GM13976 (cell line): ENCODE results near the gene SALL3.

Experiments
- DNase-seq: peaks from one replicate; pipeline ENCODE4 v3.0.0; 2012; ENCODE audit warnings: low spot score
- in situ Hi-C: fragments of 300-500 bp; cut with MboI; formaldehyde crosslinking; loops from one replicate; pipeline ENCODE4 v1.12.0; 2022; ENCODE audit warnings: low sequenced_read_pairs, mixed read lengths, inconsistent platforms; ENCODE audit not compliant: unreplicated experiment
- TF ChIP-seq, protein P1 (sequence below): IDR thresholded peaks from 2 replicates; pipeline ENCODE4 v1.5.1; 2012; ENCODE audit warnings: borderline replicate concordance, mild to moderate bottlenecking; ENCODE audit not compliant: insufficient read depth; ENCODE audit errors: extremely low read depth, missing control alignments, control extremely low read depth

Gene SALL3

GRCh38 chr18:79013869-79014268, 34.3 kb downstream of the SALL3 start:
- TF ChIP-seq, protein P1, sequence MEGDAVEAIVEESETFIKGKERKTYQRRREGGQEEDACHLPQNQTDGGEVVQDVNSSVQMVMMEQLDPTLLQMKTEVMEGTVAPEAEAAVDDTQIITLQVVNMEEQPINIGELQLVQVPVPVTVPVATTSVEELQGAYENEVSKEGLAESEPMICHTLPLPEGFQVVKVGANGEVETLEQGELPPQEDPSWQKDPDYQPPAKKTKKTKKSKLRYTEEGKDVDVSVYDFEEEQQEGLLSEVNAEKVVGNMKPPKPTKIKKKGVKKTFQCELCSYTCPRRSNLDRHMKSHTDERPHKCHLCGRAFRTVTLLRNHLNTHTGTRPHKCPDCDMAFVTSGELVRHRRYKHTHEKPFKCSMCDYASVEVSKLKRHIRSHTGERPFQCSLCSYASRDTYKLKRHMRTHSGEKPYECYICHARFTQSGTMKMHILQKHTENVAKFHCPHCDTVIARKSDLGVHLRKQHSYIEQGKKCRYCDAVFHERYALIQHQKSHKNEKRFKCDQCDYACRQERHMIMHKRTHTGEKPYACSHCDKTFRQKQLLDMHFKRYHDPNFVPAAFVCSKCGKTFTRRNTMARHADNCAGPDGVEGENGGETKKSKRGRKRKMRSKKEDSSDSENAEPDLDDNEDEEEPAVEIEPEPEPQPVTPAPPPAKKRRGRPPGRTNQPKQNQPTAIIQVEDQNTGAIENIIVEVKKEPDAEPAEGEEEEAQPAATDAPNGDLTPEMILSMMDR, result no peak
- in situ Hi-C loops, result no loop called here

DNA sequence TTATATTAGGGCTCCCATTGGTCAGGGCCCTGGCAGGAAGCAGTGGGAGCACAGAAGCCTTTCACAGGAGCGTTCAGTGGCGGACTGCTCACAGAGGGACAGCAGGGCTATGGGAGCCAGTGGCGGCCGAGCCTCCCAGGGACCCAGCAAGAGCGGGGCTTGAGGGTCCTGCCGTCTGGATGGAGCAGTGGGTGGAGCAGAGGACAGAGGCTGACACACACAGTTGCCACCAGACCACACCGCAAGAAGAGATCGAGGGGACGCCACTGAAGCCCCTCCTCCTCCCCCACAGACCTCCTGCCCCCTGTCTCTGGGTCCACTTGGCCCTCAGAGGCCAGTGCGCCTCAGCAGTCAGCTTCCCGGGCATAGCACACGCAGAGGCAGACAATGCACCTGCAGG, 39.3 kb downstream of the SALL3 start:
- TF ChIP-seq, protein P1, result no peak

More at GRCh38 chr18:79013869-79014268, 34.3 kb downstream of the SALL3 start:
- DNase-seq, result no peak

DNA sequence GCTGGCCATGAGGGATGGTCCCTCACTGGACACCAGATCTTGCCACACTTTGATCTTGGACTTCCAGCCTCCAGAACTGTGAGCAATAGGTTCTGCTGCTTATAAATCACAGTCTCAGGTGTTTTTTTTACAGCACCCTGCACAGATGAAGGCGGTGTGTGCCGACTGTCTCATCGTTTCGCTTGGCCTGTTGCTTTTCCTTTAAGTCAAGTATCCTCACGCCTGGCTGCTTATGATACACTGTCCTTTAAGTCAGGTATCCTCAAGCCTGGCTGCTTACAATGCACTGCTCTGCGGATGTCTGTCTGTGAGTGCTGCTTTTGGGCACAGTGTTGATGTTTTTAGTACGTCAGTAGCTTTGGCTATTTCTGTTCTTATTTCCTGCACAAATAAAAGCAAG, 40.3 kb downstream of the SALL3 start:
- no peak for DNase-seq
- TF ChIP-seq, protein P1, result no peak
- in situ Hi-C loops, result no loop called here

More for the DNA sequence above, 39.3 kb downstream of the SALL3 start:
- no peak for DNase-seq
- in situ Hi-C loops, result no loop called here

DNA sequence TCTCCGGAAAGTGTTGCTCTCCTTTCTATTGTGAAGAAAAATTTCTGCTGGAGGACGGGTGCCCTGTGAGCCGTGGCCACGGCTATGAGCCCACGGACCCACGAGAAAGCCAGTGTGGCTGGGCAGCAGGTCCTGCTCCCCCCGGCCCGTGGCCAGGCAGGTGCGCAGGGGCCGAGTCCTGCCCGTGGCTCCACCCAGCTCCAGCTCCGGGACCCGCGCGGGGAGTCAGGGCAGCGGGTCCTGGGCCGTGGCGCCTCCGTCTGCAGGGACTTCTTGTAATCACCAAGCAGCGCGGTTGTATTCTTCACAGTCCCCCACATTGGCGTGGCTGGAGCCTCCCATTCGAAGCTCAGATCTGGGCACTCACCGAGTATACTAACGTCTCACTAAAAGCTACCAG, 43.0 kb downstream of the SALL3 start:
- TF ChIP-seq, protein P1, result no peak
- in situ Hi-C loops, result no loop called here

GRCh38 chr18:79026491-79026890, 46.9 kb downstream of the SALL3 start:
- in situ Hi-C loops, result loop anchor here (25.0 kb wide), 1 partner anchor 111 kb away; no protein-coding TSS in a partner anchor
- TF ChIP-seq, protein P1, result no peak
- no peak for DNase-seq

More for the DNA sequence above, 43.0 kb downstream of the SALL3 start:
- no peak for DNase-seq

GRCh38 chr18:79030680-79031079, 51.1 kb downstream of the SALL3 start:
- TF ChIP-seq, protein P1, result no peak
- DNase-seq, result no peak
- in situ Hi-C loops, result loop anchor here (25.0 kb wide), 1 partner anchor 107 kb away; no protein-coding TSS in a partner anchor
